HTERT RPE-1 (cell line): Measurements from ENCODE around the gene PROZ.

Source experiments
- in situ Hi-C: fragments of 300-500 bp; cut with MboI; formaldehyde crosslinking; loops from 4 replicates; pipeline ENCODE4 v1.14.3; 2020; ENCODE audit warnings: low sequenced_read_pairs

PROZ gene

DNA sequence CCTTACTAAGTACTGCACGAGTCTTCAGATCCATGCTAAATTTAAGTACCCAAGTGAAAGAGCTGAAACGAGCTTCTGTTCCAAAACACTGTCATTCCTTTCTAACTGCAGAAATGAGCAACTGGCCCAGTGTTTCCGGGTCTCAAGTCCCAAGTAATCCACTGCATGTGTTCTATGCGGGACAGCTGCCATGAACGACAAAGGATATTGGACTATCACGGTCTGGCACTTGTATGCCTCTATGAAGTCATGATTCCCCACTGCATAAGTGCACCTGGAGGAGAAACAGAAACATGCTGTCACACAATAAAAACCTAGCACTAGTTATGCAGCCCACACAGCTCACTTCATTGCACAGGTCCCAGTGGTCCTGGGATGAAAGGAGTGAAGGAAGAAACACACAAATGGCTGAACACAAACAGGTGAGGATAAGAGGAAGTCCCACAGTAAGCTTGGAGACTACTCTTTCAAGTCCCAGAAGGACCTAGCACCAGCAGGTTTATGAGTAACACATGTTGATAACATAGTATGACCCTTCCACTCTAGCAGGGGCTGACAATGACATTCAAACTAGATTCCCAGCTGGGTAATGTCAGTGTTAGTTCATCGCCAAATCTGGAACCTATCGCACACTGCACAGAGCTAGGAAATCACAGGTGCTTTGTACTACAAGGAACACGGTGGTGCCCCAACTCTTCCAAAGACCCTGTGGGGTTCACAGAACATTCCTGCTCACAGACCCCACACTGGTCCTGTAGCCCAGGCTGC lies 38.7 kb downstream of the PROZ start:
- in situ Hi-C loops = no loop called here

- in situ Hi-C loops = no loop called here
These were observed 43.4 kb downstream of the PROZ start for GRCh38 chr13:113201815-113202214.

DNA sequence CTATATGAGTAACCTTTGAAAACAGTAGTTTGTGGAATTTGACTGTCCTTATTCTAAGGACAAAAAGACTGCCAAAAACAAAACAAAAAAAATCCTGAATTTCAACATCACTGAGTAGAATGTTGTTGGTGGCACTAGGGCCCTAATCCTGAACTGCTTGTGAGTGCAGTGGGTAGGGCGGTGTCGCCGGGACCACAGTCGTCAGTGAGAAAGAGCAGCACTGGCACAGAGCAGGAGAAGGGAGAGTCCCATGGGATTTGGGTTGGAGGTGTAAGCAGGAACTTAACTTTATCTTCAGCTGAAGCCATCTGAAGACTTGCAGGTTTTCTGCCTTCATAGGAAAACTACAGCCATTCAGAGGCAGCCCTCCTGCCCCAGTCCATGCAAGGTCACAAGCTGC lies 44.5 kb downstream of the PROZ start:
- in situ Hi-C loops = no loop called here

DNA sequence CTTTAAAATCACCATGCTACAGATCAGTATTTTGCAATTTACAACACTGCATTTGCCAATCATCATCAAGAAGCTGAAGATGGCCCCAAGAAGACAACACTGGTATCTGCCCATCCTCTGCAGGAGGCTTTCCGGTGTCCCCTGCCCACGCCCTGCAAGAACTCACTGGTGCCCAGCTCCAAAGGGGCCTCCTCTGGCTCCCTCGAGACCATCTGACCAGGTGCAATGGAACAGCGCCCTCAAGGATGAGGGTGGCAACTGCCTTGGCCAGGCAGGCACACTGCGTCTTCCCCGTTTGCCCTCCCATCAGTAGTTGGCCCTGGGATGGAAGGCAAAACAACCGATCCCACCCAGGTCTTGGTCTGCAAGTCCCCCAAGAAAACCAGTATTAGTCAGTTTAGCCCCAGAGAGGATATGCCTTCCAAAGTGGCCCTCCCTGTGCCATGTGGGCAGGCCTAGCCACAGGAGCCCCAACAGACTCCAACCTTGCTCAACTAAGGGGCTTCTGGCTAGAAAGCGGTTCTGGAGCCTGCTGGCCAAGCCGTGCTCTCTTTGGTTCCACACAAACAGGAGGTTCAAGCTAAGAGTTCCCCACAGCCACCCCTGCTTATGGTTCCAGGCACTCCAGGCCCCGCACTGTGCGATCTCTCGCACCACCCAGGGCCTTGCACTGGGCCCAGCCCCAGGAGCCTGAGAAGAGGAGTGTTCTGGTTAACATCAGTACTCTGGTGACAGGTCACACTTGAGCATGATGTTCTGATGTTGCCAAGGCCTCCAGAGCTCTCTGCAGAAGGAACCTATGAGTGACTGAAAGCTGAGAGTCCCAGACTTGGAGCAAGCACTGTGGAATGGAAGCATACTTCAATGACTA lies 45.3 kb downstream of the PROZ start:
- in situ Hi-C loops = no loop called here

- in situ Hi-C loops = no loop called here
These were observed 45.9 kb downstream of the PROZ start for GRCh38 chr13:113204378-113204734.

DNA sequence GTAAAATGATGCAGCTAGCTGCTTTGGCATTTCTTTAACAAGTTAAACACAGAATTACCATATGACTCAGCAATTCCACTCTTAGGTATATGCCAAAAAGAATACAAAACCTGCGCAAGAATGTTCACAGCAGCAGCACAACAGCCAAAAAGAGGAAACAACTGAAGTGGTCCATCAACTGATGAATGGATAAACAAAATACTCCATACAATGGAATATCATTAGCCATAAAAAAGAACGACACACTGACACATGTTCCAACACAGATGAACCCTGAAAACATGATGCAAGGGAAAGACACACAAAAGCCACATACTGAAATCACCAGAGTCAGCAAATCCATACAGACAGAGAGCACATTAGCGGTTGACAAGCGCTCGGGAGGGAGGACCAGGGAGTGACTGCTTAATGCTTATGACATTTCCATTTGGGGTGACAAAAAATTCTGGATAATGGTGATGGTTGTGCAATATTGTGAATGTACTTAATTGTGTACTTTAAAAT lies 47.0 kb downstream of the PROZ start:
- in situ Hi-C loops = no loop called here

- in situ Hi-C loops = no loop called here
These were observed 49.0 kb downstream of the PROZ start for GRCh38 chr13:113207460-113207859.

DNA sequence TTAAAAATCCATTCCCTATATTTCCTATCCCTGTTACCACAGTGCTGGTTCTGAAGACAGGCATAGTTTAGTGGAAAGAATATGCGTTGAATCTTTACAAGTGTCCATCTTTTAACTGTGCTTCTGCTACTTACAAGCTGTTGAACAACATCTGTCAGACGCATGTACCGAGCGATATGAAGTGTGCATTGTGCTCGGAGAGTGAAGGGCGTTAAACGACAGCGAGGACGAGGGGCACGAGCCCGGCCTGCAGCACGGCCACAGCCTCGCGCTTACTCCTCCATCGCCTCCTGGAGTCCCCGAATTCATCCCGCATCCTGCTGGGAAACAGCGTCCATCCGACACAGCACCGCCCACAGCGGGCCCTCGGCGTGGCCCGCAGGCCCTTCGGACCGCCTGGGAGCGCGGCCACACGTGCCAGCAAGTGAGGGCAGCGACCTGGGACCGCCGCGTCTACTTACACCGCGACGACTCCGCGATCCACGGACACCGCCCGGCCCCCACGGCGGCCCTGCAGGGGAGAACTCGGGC lies 49.5 kb downstream of the PROZ start:
- in situ Hi-C loops = no loop called here

- in situ Hi-C loops = no loop called here
These were observed 50.2 kb downstream of the PROZ start, which contains the start of gene PCID2 for GRCh38 chr13:113208421-113209335. PCID2 (minus strand) TSS chr13:113208669; CDS start chr13:113208634, 35 bp downstream.

- in situ Hi-C loops = no loop called here
These were observed 50.9 kb downstream of the PROZ start, which contains the start of gene CUL4A for GRCh38 chr13:113209336-113209758. CUL4A (plus strand) TSS chr13:113209613; CDS start chr13:113209628, 15 bp downstream.

- in situ Hi-C loops = no loop called here
These were observed 51.4 kb downstream of the PROZ start for GRCh38 chr13:113209759-113210421.

GRCh38 chr13:113210833-113211232 lies 52.4 kb downstream of the PROZ start:
- in situ Hi-C loops = no loop called here

- in situ Hi-C loops = no loop called here
These were observed 53.3 kb downstream of the PROZ start for GRCh38 chr13:113211774-113212173.

GRCh38 chr13:113216254-113217048 lies 58.0 kb downstream of the PROZ start:
- in situ Hi-C loops = no loop called here

DNA sequence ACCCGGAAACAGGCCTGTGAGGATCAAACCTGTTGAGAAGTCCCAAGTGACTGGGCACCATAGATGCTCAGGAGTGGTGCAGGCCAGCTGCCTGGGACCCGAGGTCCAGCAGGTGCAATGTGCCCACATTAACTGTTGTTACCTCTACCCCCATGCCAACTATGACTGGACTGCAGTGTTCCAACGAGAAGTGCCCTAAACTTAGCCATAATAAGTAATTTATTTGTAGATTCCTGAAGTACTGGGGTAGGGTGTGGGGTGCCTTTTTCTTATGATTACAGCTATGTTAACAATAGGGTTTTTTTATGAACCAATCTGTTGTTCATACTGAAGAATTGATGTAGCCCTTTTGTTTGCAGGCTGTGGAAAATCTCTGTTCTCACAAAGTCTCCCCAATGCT lies 60.1 kb downstream of the PROZ start:
- in situ Hi-C loops = no loop called here

DNA sequence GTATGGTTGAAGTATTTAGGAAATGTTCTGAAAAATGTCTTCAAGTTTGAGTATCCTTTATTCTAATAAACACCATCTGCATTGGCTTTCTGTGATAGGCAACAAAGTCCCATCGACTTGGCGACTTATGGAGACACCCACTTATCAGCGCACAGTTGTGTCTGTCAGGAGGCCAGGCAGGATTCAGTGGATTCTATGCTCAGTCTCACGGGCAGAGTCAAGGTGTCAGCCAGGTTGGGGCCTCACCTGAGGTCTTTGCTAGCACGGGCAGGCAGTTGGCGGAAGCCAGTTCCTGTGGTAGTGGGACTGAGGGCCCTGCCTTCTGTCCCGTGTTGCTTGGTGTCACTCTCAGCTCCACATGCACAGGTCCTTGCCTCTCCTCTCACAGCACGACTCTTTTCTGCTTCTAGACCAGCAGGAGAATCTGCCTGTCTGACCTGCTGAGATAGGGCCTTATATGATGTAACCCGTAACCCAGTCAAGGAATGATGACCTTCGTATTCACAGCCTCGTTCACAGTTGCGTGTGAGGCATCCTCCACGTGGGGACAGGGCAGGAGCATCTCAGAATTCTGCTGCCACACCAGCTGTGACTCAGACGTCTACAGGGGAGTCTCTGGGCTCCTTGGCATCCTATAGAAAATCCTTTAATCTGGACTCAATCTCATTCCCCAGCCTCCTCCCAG lies 61.0 kb downstream of the PROZ start:
- in situ Hi-C loops = no loop called here

GRCh38 chr13:113220141-113220598 lies 61.7 kb downstream of the PROZ start:
- in situ Hi-C loops = no loop called here

DNA sequence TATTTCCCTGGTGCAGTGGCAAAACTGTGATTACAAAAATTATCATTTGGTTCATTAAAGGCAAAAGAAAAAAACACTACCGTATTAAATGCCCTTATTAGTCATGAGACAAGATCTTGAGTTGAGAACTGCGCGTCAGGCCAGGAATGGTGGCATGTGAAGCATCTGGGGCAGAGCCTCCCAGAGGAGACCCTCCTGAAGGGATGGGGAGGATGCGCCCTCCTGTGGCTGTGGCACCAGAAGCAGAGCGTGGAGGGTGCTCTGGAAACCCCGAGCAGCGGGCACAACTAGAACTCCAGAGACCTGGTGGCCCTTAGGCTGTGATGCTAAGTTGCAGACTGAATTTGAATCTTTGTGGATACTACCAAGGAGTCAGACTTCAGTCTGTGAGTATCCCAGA lies 62.4 kb downstream of the PROZ start:
- in situ Hi-C loops = no loop called here
